Calu3 (cell line): ENCODE measurements around the gene PPFIA1. TPM values are rescaled to one million over a fixed set of nuclear protein-coding genes. Genes with fewer than 3 reads are reported as not detected.

ENCODE experiments used
- BruUV-seq: library from RNA; stranded (reverse); fragments of 400-500 nt; replicated peaks from 2 replicates; lab custom pipeline; 2021; lab: Mats Ljungman, UMichigan
- CTCF ChIA-PET: fragments of 300-600 bp; sonication (Branson Sonifier 250); formaldehyde crosslinking; loops from one replicate; lab custom pipeline; 2022; ENCODE audit warnings: antibody characterized with exemption; lab: Charles Lee
- DNase-seq: peaks from one replicate; pipeline ENCODE4 v3.0.0; 2022
- H3K27ac Mint-ChIP-seq: one replicate; pipeline ENCODE4 v1.8.0; 2022; ENCODE audit warnings: mixed read lengths; ENCODE audit not compliant: unreplicated experiment
- H3K27me3 Mint-ChIP-seq: one replicate; pipeline ENCODE4 v1.8.0; 2022; ENCODE audit warnings: mixed read lengths; ENCODE audit not compliant: unreplicated experiment
- H3K36me3 Mint-ChIP-seq: one replicate; pipeline ENCODE4 v1.8.0; 2022; ENCODE audit warnings: mild to moderate bottlenecking, moderate library complexity, mixed read lengths; ENCODE audit not compliant: insufficient read depth, unreplicated experiment
- H3K4me1 Mint-ChIP-seq: one replicate; pipeline ENCODE4 v1.8.0; 2022; ENCODE audit warnings: mild to moderate bottlenecking, low read depth, mixed read lengths; ENCODE audit not compliant: unreplicated experiment
- H3K4me3 Mint-ChIP-seq: one replicate; pipeline ENCODE4 v1.8.0; 2022; ENCODE audit warnings: mild to moderate bottlenecking, low read depth, moderate library complexity, mixed read lengths; ENCODE audit not compliant: unreplicated experiment
- H3K9me3 Mint-ChIP-seq: one replicate; pipeline ENCODE4 v1.8.0; 2022; ENCODE audit warnings: low read depth, mixed read lengths; ENCODE audit not compliant: unreplicated experiment
- CTCF ChIP-seq: fragments of 200-600 bp; IDR thresholded peaks from one replicate; pipeline ENCODE4 v1.8.0; 2022; ENCODE audit warnings: antibody characterized with exemption; ENCODE audit not compliant: unreplicated experiment
- intact Hi-C: fragments of 100-400 bp; cut with micrococcal nuclease; formaldehyde crosslinking; loops from one replicate; pipeline ENCODE4 v1.10.0; 2022; ENCODE audit not compliant: unreplicated experiment
- total RNA-seq: library from RNA; stranded (reverse); gene quantifications from 2 replicates; pipeline ENCODE4 v1.2.3, GENCODE V29; 2022

PPFIA1 gene
- total RNA-seq, 1 experiment from 2014 or later, result 84.0 TPM

- no peak for TF ChIP-seq CTCF
- no peaks in the 10 kb centered on the region for H3K9me3 Mint-ChIP-seq
- intact Hi-C loops, result no loop called here
- BruUV-seq, result no TSS peak
- peaks cover 24% of the 10 kb centered on the region for H3K4me1 Mint-ChIP-seq
- peaks cover 71% of the 10 kb centered on the region for H3K36me3 Mint-ChIP-seq
- H3K27me3 Mint-ChIP-seq, result no peaks in the 10 kb centered on the region
- no peak overlapping the region for H3K27ac Mint-ChIP-seq
- CTCF ChIA-PET, result no interaction called here
- no peak for DNase-seq
- H3K4me3 Mint-ChIP-seq, result peak overlapping the region; percentile 99
Measured at GRCh38 chr11:70400643-70401042, 130.2 kb downstream of the PPFIA1 start.

- no peak for DNase-seq
- Mint-ChIP-seq H3K9me3 (no peaks in the 10 kb centered on the region), H3K27ac (peak overlapping the region; percentile 20), H3K4me1 (peaks cover 22% of the 10 kb centered on the region), H3K27me3 (no peaks in the 10 kb centered on the region), H3K36me3 (peaks cover 73% of the 10 kb centered on the region), H3K4me3 (no peak overlapping the region)
- TSS peak; percentile 11 for BruUV-seq
- intact Hi-C loops, result no loop called here
- TF ChIP-seq CTCF, result no peak
- CTCF ChIA-PET, result no interaction called here
Measured at GRCh38 chr11:70402016-70402415, 131.5 kb downstream of the PPFIA1 start.

- no TSS peak for BruUV-seq
- Mint-ChIP-seq H3K4me1 (peaks cover 15% of the 10 kb centered on the region), H3K36me3 (peaks cover 73% of the 10 kb centered on the region), H3K27me3 (no peaks in the 10 kb centered on the region), H3K4me3 (no peak overlapping the region), H3K27ac (peak overlapping the region; percentile 20), H3K9me3 (no peaks in the 10 kb centered on the region)
- CTCF ChIA-PET, result interaction anchor here (0.7 kb wide), 1 partner anchor 96 kb away, joined by 5 read pairs; no protein-coding TSS in a partner anchor
- no peak for DNase-seq
- intact Hi-C loops, result no loop called here
- no peak for TF ChIP-seq CTCF
Measured at GRCh38 chr11:70402685-70403084, 132.2 kb downstream of the PPFIA1 start.

- Mint-ChIP-seq H3K9me3 (no peaks in the 10 kb centered on the region), H3K4me1 (peaks cover 10% of the 10 kb centered on the region), H3K36me3 (peaks cover 72% of the 10 kb centered on the region), H3K27me3 (no peaks in the 10 kb centered on the region), H3K4me3 (no peak overlapping the region), H3K27ac (no peak overlapping the region)
- intact Hi-C loops, result no loop called here
- TF ChIP-seq CTCF, result no peak
- no peak for DNase-seq
- CTCF ChIA-PET, result no interaction called here
- BruUV-seq, result no TSS peak
Measured at GRCh38 chr11:70404244-70404643, 133.8 kb downstream of the PPFIA1 start.
